Upper lobe of left lung (tissue), 4 donors: ENCODE data around the gene VSIG10L.

Experiments
- POLR2A ChIP-seq, 4 donors: fragments of 450-650 bp; IDR thresholded peaks; one replicate each; pipeline ENCODE4 v1.5.1; 2016 to 2017; ENCODE audit warnings: antibody characterized with exemption in 4 of 4, mild to moderate bottlenecking in 2 of 4
- TF ChIP-seq, protein P1 (sequence below), 6 experiments: fragments of 450-650 bp in 4 of 6; fragments of 200-600 bp in 2 of 6; sonication (generic) in 2 of 6; IDR thresholded peaks; one replicate each; pipeline ENCODE4 v1.5.1; 2016 to 2019; ENCODE audit warnings: antibody characterized with exemption in 6 of 6

DNA sequence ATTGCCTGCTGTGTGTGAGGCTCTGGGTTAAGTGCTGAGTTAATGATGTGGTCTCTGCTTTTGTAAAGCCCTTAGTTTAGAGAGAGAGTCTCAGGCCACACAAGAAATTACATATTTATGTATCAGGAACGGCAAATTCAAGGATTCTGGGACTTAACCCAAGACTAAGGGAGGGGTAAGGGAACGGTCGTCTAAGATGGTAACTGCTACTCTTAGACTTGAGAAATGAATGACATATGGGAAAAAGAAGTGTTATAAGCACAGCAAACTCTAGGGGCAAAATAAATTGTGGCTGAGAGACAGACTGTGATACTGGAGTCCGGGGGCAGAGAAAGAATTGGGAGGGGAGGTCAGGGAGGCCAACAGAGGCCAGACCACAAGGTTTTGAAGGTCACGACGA is 10.2 kb downstream of the VSIG10L start:
- TF ChIP-seq, protein P1, sequence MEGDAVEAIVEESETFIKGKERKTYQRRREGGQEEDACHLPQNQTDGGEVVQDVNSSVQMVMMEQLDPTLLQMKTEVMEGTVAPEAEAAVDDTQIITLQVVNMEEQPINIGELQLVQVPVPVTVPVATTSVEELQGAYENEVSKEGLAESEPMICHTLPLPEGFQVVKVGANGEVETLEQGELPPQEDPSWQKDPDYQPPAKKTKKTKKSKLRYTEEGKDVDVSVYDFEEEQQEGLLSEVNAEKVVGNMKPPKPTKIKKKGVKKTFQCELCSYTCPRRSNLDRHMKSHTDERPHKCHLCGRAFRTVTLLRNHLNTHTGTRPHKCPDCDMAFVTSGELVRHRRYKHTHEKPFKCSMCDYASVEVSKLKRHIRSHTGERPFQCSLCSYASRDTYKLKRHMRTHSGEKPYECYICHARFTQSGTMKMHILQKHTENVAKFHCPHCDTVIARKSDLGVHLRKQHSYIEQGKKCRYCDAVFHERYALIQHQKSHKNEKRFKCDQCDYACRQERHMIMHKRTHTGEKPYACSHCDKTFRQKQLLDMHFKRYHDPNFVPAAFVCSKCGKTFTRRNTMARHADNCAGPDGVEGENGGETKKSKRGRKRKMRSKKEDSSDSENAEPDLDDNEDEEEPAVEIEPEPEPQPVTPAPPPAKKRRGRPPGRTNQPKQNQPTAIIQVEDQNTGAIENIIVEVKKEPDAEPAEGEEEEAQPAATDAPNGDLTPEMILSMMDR (IDR thresholded peaks at IDR 0.05): no peak
- TF ChIP-seq POLR2A (IDR thresholded peaks at IDR 0.05): no peak
